ENCODE results near the gene DMAP1. TPM values are rescaled to one million over a fixed set of nuclear protein-coding genes. Genes with fewer than 3 reads are reported as not detected.

DMAP1 gene
- total RNA-seq, 1 donor from 2014 or later = 26.7 TPM

DNA sequence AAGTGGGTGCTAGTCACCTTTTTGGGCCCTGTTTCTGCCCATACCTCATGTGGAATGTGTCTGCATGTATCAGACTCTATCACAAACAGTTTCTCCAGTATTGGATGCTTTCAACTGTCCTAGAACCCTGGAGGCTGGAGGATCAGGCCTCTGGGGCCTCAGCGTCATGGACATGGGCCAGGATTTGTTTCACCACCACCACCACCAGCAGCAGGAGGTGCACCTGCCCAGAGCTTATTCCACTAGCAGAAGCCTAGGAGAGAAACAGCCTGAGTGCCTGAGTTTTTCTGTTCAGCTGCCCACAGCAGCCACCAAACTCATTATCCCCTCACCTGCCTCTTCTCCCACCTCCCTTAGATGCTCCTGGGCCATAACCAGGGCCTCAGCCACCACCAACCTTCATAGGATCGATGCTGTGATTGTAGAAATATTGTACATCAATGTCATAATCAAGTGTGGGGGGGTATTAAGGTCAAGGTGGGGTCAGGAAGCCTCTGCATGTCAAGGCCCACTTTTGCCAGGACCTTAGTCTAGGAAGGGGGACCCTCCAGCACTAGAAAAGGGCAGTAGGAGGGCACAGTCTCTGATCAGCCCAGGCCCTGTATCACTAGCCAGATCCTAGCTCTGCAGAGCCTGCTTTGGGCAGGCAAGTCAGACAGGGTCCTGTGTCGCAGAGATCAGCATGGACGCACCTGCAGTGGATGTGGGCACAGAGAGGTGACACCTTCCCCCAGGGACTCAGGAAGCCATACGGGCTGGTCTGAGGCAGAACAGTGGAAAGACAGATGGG is 9.3 kb downstream of the DMAP1 start:
- Histone ChIP-seq H3K36me3 (peaks cover 44% of the 10 kb centered on the region), H3K27ac (replicated peaks) (no peak overlapping the region), H3K4me3 (no peak overlapping the region), H3K9me3 (replicated peaks) (no peaks in the 10 kb centered on the region), H3K4me1 (peaks cover 5% of the 10 kb centered on the region), H3K27me3 (ENCODE audit: low read depth) (no peaks in the 10 kb centered on the region)
- TF ChIP-seq, protein P1, sequence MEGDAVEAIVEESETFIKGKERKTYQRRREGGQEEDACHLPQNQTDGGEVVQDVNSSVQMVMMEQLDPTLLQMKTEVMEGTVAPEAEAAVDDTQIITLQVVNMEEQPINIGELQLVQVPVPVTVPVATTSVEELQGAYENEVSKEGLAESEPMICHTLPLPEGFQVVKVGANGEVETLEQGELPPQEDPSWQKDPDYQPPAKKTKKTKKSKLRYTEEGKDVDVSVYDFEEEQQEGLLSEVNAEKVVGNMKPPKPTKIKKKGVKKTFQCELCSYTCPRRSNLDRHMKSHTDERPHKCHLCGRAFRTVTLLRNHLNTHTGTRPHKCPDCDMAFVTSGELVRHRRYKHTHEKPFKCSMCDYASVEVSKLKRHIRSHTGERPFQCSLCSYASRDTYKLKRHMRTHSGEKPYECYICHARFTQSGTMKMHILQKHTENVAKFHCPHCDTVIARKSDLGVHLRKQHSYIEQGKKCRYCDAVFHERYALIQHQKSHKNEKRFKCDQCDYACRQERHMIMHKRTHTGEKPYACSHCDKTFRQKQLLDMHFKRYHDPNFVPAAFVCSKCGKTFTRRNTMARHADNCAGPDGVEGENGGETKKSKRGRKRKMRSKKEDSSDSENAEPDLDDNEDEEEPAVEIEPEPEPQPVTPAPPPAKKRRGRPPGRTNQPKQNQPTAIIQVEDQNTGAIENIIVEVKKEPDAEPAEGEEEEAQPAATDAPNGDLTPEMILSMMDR (IDR thresholded peaks at IDR 0.05; ENCODE audit: borderline replicate concordance) = no peak
- DNase-seq = no peak
- intact Hi-C loops (cut with micrococcal nuclease) = loop anchor here (10.0 kb wide), 1 partner anchor 372 kb away; no protein-coding TSS in a partner anchor

DNA sequence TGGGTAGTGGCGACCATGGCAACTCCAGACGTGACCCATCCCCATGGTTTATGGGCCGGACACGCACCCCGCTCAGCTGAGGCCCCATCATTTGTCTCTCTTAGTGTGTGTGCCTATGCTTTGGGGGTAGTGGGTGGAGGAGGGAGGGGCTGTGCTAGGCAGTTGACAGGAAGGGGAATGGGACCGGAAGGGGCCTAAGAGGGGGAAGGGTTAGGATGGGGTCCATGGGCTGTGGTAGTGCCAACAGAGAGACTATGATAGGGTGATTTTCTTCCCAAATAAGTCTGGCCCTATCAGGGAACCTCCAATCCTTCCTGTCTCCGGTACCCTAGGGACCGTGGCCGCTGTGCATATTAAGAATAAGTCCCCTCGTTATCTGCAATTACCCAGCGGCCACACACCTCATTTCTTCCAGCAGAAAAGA is 9.9 kb downstream of the DMAP1 start:
- H3K36me3 ChIP-seq = peaks cover 40% of the 10 kb centered on the region
- no peak for DNase-seq
- H3K27me3 ChIP-seq (ENCODE audit: low read depth) = no peaks in the 10 kb centered on the region
- H3K4me1 ChIP-seq = peaks cover under 1% of the 10 kb centered on the region
- H3K4me3 ChIP-seq = no peak overlapping the region
- no peaks in the 10 kb centered on the region for H3K9me3 ChIP-seq (replicated peaks)
- TF ChIP-seq, protein P1 (IDR thresholded peaks at IDR 0.05; ENCODE audit: borderline replicate concordance) = no peak
- intact Hi-C loops (cut with micrococcal nuclease) = loop anchor here (10.0 kb wide), 1 partner anchor 372 kb away; no protein-coding TSS in a partner anchor
- H3K27ac ChIP-seq (replicated peaks) = no peak overlapping the region

DNA sequence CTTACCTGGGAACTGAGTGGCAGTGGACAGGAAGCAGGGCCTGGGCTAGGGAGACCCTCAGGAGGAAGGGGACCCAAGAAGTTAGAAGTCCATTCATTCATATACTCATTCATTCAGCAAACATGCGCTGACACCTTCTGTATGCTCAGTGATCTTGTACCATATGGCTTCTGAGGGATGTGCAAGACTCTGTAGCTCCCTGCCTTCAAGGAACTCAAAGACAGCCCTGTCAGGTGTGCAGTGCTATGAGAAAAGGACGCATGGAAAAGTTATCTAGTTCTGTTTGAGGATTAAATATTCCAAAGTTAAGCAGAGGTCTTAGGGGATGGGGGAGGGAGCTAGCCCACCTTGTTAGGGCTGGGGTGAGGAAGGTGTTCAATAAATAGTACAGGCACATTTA is 12.5 kb downstream of the DMAP1 start:
- no peak for DNase-seq
- H3K4me3 ChIP-seq = no peak overlapping the region
- H3K27me3 ChIP-seq (ENCODE audit: low read depth) = no peaks in the 10 kb centered on the region
- H3K4me1 ChIP-seq = no peaks in the 10 kb centered on the region
- H3K9me3 ChIP-seq (replicated peaks) = no peaks in the 10 kb centered on the region
- peaks cover 22% of the 10 kb centered on the region for H3K36me3 ChIP-seq
- TF ChIP-seq, protein P1 (IDR thresholded peaks at IDR 0.05; ENCODE audit: borderline replicate concordance) = no peak
- intact Hi-C loops (cut with micrococcal nuclease) = loop anchor here (10.0 kb wide), 1 partner anchor 369 kb away; no protein-coding TSS in a partner anchor
- H3K27ac ChIP-seq (replicated peaks) = no peak overlapping the region

DNA sequence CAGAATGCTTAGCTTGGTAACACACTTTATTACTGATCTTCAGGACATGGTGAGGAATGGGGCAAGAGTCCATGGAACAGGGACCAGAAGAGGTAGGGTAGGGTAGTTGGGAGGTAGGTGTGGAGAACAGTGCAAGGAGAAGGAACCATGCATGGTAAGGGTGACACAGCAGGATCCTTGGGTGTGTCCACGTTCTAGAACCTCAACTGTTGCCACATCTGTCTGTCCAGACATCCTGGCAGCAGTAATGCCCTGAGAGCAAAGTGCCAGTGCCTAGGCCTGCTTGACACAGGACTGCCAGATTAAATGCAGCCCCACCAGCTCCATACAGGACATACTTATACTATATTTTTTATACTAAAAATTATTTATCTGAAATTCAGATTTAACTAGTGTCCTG is 13.9 kb downstream of the DMAP1 start:
- H3K27ac ChIP-seq (replicated peaks) = no peak overlapping the region
- intact Hi-C loops (cut with micrococcal nuclease) = loop anchor here (10.0 kb wide), 1 partner anchor 368 kb away; no protein-coding TSS in a partner anchor
- H3K36me3 ChIP-seq = peaks cover 19% of the 10 kb centered on the region
- H3K9me3 ChIP-seq (replicated peaks) = no peaks in the 10 kb centered on the region
- no peak overlapping the region for H3K4me3 ChIP-seq
- no peaks in the 10 kb centered on the region for H3K27me3 ChIP-seq (ENCODE audit: low read depth)
- DNase-seq = no peak
- TF ChIP-seq, protein P1 (IDR thresholded peaks at IDR 0.05; ENCODE audit: borderline replicate concordance) = no peak
- H3K4me1 ChIP-seq = peaks cover 4% of the 10 kb centered on the region

DNA sequence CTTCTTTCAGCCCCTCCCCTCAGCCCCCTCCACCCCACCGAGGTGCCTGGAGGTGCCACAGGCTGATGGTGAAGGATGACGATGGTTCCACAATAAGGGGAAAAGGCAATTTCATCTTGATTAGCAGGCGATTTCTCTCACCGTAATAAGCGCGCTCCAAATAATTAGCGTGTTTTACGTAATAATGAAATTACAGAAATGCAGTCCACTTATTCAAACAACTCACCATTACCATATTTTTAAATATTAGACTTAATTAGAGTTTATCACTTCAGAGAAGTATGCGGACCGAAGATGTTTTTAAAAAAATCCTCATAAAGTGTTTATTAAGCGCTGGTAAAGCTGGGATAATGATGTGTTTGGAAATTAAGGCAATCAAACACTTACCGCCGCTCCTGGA is 14.9 kb downstream of the DMAP1 start:
- Histone ChIP-seq H3K36me3 (peaks cover 16% of the 10 kb centered on the region), H3K27me3 (ENCODE audit: low read depth) (no peaks in the 10 kb centered on the region), H3K9me3 (replicated peaks) (no peaks in the 10 kb centered on the region), H3K27ac (replicated peaks) (no peak overlapping the region), H3K4me1 (peaks cover 5% of the 10 kb centered on the region), H3K4me3 (no peak overlapping the region)
- intact Hi-C loops (cut with micrococcal nuclease) = loop anchor here (10.0 kb wide), 1 partner anchor 367 kb away; no protein-coding TSS in a partner anchor
- DNase-seq = no peak
- TF ChIP-seq, protein P1 (IDR thresholded peaks at IDR 0.05; ENCODE audit: borderline replicate concordance) = no peak
